Caki2 (cell line): ENCODE measurements around the gene MYL6. TPM values are rescaled to one million over a fixed set of nuclear protein-coding genes. Genes with fewer than 3 reads are reported as not detected.

Source experiments
- DNase-seq: peaks from one replicate; pipeline ENCODE4 v3.0.0-alpha.2; 2015; ENCODE audit warnings: low read depth
- in situ Hi-C: cut with HindIII; loops from 2 replicates; pipeline ENCODE4 v1.10.0; 2016; ENCODE audit warnings: low sequenced_read_pairs, low pct_unique_long_range_greater_than_20kb, mixed read lengths
- total RNA-seq: library from RNA; depleted of rRNA; stranded (reverse); fragments of >200 nt; shearing (Covaris generic); gene quantifications from 2 replicates; pipeline ENCODE4 v1.2.3, GENCODE V29; 2014; ENCODE audit warnings: low replicate concordance

MYL6 gene
- total RNA-seq, 1 experiment from 2014 or later: 3,510 TPM

GRCh38 chr12:56127888-56128669 is 30.1 kb upstream of the MYL6 start, which contains the start of gene ESYT1:
TSS of gene ESYT1 (plus strand) at chr12:56128267. CDS start at chr12:56128320, 53 bp downstream.
- in situ Hi-C loops: no loop called here
- DNase-seq: peak; percentile 100

- DNase-seq: no peak
- in situ Hi-C loops: no loop called here
Measured at GRCh38 chr12:56128670-56129205, 29.4 kb upstream of the MYL6 start.

GRCh38 chr12:56129206-56129941 is 28.8 kb upstream of the MYL6 start:
- in situ Hi-C loops: no loop called here
- peak; percentile 55 for DNase-seq

- in situ Hi-C loops: no loop called here
- DNase-seq: no peak
Measured at GRCh38 chr12:56129942-56130495, 28.1 kb upstream of the MYL6 start.

- in situ Hi-C loops: no loop called here
- no peak for DNase-seq
Measured at GRCh38 chr12:56130876-56131275, 27.3 kb upstream of the MYL6 start.

GRCh38 chr12:56134897-56135296 is 23.3 kb upstream of the MYL6 start:
- in situ Hi-C loops: no loop called here
- DNase-seq: no peak

- in situ Hi-C loops: no loop called here
- no peak for DNase-seq
Measured at GRCh38 chr12:56137853-56138571, 20.1 kb upstream of the MYL6 start.

GRCh38 chr12:56141946-56142784 is 16.0 kb upstream of the MYL6 start:
- no peak for DNase-seq
- in situ Hi-C loops: no loop called here

GRCh38 chr12:56143217-56143616 is 14.9 kb upstream of the MYL6 start:
- in situ Hi-C loops: no loop called here

GRCh38 chr12:56143870-56144269 is 14.3 kb upstream of the MYL6 start:
- in situ Hi-C loops: no loop called here
- no peak for DNase-seq

More at GRCh38 chr12:56143217-56143616, 14.9 kb upstream of the MYL6 start:
- no peak for DNase-seq

- in situ Hi-C loops: no loop called here
- DNase-seq: no peak
Measured at GRCh38 chr12:56145217-56145616, 12.9 kb upstream of the MYL6 start.

GRCh38 chr12:56146492-56147460 is 11.4 kb upstream of the MYL6 start:
- in situ Hi-C loops: no loop called here
- peak; percentile 72 for DNase-seq

- in situ Hi-C loops: no loop called here
Measured at GRCh38 chr12:56150563-56150962, 7.6 kb upstream of the MYL6 start.

GRCh38 chr12:56151672-56152131 is 6.5 kb upstream of the MYL6 start:
- DNase-seq: peak; percentile 77
- in situ Hi-C loops: no loop called here

More at GRCh38 chr12:56150563-56150962, 7.6 kb upstream of the MYL6 start:
- DNase-seq: no peak

- DNase-seq: peak; percentile 88
- in situ Hi-C loops: no loop called here
Measured at GRCh38 chr12:56152132-56152755, 5.9 kb upstream of the MYL6 start, which contains the start of gene MYL6B. TSS of gene MYL6B (plus strand) at chr12:56152587. CDS start at chr12:56153919, 1,332 bp downstream.
